BLaER1 treated with 17β-estradiol and CSF1 and Interleukin-3, amounts not matched to agents 10 nM and 100 nM (cell line): ENCODE data around the gene NUP54.

Source experiments
- H3K27ac ChIP-seq, 11 experiments: shearing (Covaris generic); formaldehyde crosslinking; 2 replicates each; pipeline ENCODE4 v1.8.1; 2022
- H3K27me3 ChIP-seq, 11 experiments: shearing (Covaris generic); formaldehyde crosslinking; 2 replicates each; pipeline ENCODE4 v1.8.1; 2022
- H3K36me3 ChIP-seq, 11 experiments: shearing (Covaris generic); formaldehyde crosslinking; 2 replicates each; pipeline ENCODE4 v1.8.1; 2022
- H3K4me1 ChIP-seq, 10 experiments: shearing (Covaris generic); formaldehyde crosslinking; 2 replicates each; pipeline ENCODE4 v1.8.1; 2022
- H3K4me2 ChIP-seq, 11 experiments: shearing (Covaris generic); formaldehyde crosslinking; 2 replicates each; pipeline ENCODE4 v1.8.1; 2022
- H3K4me3 ChIP-seq, 10 experiments: shearing (Covaris generic); formaldehyde crosslinking; 2 replicates each; pipeline ENCODE4 v1.8.1; 2022
- H3K9ac ChIP-seq, 11 experiments: shearing (Covaris generic); formaldehyde crosslinking; 2 replicates each; pipeline ENCODE4 v1.8.1; 2022
- H3K9me3 ChIP-seq, 11 experiments: shearing (Covaris generic); formaldehyde crosslinking; replicated peaks in 1 of 11; 2 replicates each; pipeline ENCODE4 v1.8.1; 2022
- H4K20me1 ChIP-seq, 11 experiments: shearing (Covaris generic); formaldehyde crosslinking; 2 replicates each; pipeline ENCODE4 v1.8.1; 2022
- Cebpa-rat ChIP-seq, 11 experiments: shearing (Covaris generic); IDR thresholded peaks; 2 replicates each; pipeline ENCODE4 v1.8.1; 2022

The NUP54 gene

GRCh38 chr4:76091052-76091451, 57.1 kb downstream of the NUP54 start:
- Histone ChIP-seq H3K9me3 (no peaks in the 10 kb centered on the region), H3K27me3 (no peaks in the 10 kb centered on the region), H3K4me2 (peak overlapping the region in 4 of 11 experiments; percentile 45 to 76 (median 60); a peak in 8 of 22 replicates), H3K27ac (peak overlapping the region in 2 of 11 experiments; percentile 41 to 77; a peak in 3 of 22 replicates), H3K9ac (no peak overlapping the region), H4K20me1 (no peaks in the 10 kb centered on the region), H3K4me3 (no peak overlapping the region), H3K4me1 (peaks cover 0 to 27% (median 17%) of the 10 kb centered on the region in 10 experiments; a peak in 13 of 20 replicates), H3K36me3 (no peaks in the 10 kb centered on the region)
- TF ChIP-seq Cebpa-rat (IDR thresholded peaks at IDR 0.05), result no peak

GRCh38 chr4:76090241-76090691, 57.9 kb downstream of the NUP54 start:
- TF ChIP-seq Cebpa-rat (IDR thresholded peaks at IDR 0.05), result peak in 6 of 11 experiments; percentile 11 to 65 (median 50); a peak in 8 of 22 replicates
- no peaks in the 10 kb centered on the region for H3K27me3 ChIP-seq
- no peaks in the 10 kb centered on the region for H4K20me1 ChIP-seq
- H3K36me3 ChIP-seq, result no peaks in the 10 kb centered on the region
- H3K9ac ChIP-seq, result peak overlapping the region in 5 of 11 experiments; percentile 31 to 71 (median 49); a peak in 7 of 22 replicates
- H3K4me1 ChIP-seq, result peaks cover 0 to 27% (median 17%) of the 10 kb centered on the region in 10 experiments; a peak in 13 of 20 replicates
- H3K9me3 ChIP-seq, result no peaks in the 10 kb centered on the region
- H3K4me3 ChIP-seq, result no peak overlapping the region
- peak overlapping the region in 9 of 11 experiments; percentile 5 to 77 (median 61); a peak in 12 of 22 replicates for H3K27ac ChIP-seq
- H3K4me2 ChIP-seq, result peak overlapping the region in 7 of 11 experiments; percentile 26 to 76 (median 58); a peak in 13 of 22 replicates

GRCh38 chr4:76088719-76089118, 59.5 kb downstream of the NUP54 start:
- Histone ChIP-seq H3K4me1 (peaks cover 0 to 27% (median 17%) of the 10 kb centered on the region in 10 experiments; a peak in 13 of 20 replicates), H3K9me3 (no peaks in the 10 kb centered on the region)

GRCh38 chr4:76087007-76087769, 61.0 kb downstream of the NUP54 start:
- no peak overlapping the region for H3K4me3 ChIP-seq
- H3K36me3 ChIP-seq, result no peaks in the 10 kb centered on the region
- no peak overlapping the region for H3K27ac ChIP-seq
- H3K9me3 ChIP-seq, result no peaks in the 10 kb centered on the region
- TF ChIP-seq Cebpa-rat (IDR thresholded peaks at IDR 0.05), result no peak
- H3K9ac ChIP-seq, result no peak overlapping the region
- H3K4me2 ChIP-seq, result no peak overlapping the region
- no peaks in the 10 kb centered on the region for H3K27me3 ChIP-seq
- peaks cover 0 to 27% (median 17%) of the 10 kb centered on the region in 10 experiments; a peak in 13 of 20 replicates for H3K4me1 ChIP-seq
- H4K20me1 ChIP-seq, result no peaks in the 10 kb centered on the region

More at GRCh38 chr4:76088719-76089118, 59.5 kb downstream of the NUP54 start:
- 0 out of 22 replicates have a peak overlapping the region, but pooled peaks of 1 of the 11 experiments have one; percentile 77 for H3K27ac ChIP-seq
- no peaks in the 10 kb centered on the region for H3K36me3 ChIP-seq
- no peak for TF ChIP-seq Cebpa-rat (IDR thresholded peaks at IDR 0.05)
- H3K9ac ChIP-seq, result no peak overlapping the region
- H4K20me1 ChIP-seq, result no peaks in the 10 kb centered on the region
- peak overlapping the region in 1 of 11 experiments; percentile 58; a peak in 1 of 22 replicates for H3K4me2 ChIP-seq
- no peaks in the 10 kb centered on the region for H3K27me3 ChIP-seq
- no peak overlapping the region for H3K4me3 ChIP-seq

GRCh38 chr4:76084542-76084941, 63.7 kb downstream of the NUP54 start:
- TF ChIP-seq Cebpa-rat (IDR thresholded peaks at IDR 0.05), result no peak
- no peaks in the 10 kb centered on the region for H3K36me3 ChIP-seq
- no peak overlapping the region for H3K4me2 ChIP-seq
- no peaks in the 10 kb centered on the region for H3K27me3 ChIP-seq
- peaks cover 0 to 10% (median 5%) of the 10 kb centered on the region in 10 experiments; a peak in 11 of 20 replicates for H3K4me1 ChIP-seq
- no peak overlapping the region for H3K4me3 ChIP-seq
- no peaks in the 10 kb centered on the region for H3K9me3 ChIP-seq
- H3K9ac ChIP-seq, result no peak overlapping the region
- H4K20me1 ChIP-seq, result no peaks in the 10 kb centered on the region
- H3K27ac ChIP-seq, result no peak overlapping the region

DNA sequence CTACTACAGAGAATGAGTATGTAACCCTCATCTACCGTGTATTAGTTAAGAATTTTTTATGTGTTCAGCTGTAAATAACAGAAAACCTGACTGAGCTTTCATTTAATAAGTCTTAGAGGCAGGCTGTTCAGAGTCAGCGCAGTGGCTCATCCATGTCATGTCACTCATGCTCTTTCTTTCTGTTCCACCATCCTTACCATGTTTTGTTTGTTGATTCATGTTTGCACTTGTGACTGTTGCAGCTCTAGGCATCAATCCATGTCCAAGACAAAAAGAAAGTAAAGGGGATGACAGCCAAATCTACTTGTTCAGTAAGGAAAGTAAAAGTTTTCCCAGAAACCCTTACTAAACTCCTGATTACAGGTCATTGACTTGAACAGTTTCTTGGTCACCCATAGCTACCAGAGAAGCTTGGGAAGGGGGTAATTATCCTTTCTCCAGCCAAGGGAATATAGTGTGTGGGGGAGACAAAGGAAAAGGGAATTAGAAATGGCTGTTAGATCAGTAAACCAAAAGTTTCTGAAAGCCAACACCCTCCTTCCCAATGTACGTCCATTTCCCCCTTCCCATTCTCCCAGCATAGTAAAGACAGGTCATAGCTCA, 64.7 kb downstream of the NUP54 start:
- Histone ChIP-seq H3K27me3 (no peaks in the 10 kb centered on the region), H3K4me3 (no peak overlapping the region), H3K9me3 (no peaks in the 10 kb centered on the region), H3K4me1 (no peaks in the 10 kb centered on the region), H3K27ac (no peak overlapping the region), H4K20me1 (no peaks in the 10 kb centered on the region), H3K4me2 (no peak overlapping the region), H3K36me3 (no peaks in the 10 kb centered on the region), H3K9ac (no peak overlapping the region)
- TF ChIP-seq Cebpa-rat (IDR thresholded peaks at IDR 0.05), result no peak

GRCh38 chr4:76078033-76078613, 70.1 kb downstream of the NUP54 start:
- H3K4me3 ChIP-seq, result no peak overlapping the region
- no peak for TF ChIP-seq Cebpa-rat (IDR thresholded peaks at IDR 0.05)
- no peaks in the 10 kb centered on the region for H4K20me1 ChIP-seq
- no peak overlapping the region for H3K4me2 ChIP-seq
- H3K36me3 ChIP-seq, result no peaks in the 10 kb centered on the region
- H3K27me3 ChIP-seq, result no peaks in the 10 kb centered on the region
- H3K9me3 ChIP-seq, result no peaks in the 10 kb centered on the region
- no peak overlapping the region for H3K27ac ChIP-seq
- no peaks in the 10 kb centered on the region for H3K4me1 ChIP-seq
- no peak overlapping the region for H3K9ac ChIP-seq

DNA sequence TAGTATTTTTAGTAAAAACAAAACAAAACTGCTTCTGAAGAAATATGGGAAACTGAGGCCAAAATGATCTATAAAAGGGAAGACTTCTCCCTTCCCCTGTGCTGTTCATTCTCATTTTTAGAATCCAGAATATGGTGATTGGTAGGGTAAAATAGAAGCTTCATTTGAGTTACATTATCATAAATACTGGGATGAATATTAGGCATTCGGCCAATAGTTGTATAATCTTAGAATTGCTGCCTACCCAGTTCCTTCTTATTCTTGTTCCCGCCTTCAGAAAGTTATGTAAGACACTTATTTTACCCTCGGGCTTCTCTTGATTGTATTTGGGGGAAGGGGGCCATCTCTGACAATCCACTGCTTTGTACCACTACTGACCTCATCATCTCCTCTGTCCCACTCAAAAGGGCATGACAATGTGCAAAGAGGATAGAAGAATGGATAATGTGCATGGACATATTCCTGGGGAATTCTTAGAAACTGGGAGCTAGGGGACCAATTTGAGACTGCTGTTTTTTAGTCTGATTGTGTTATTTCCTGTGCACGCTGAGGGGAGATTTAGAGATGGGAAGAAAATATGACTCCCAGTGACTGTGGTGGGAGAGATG, 73.1 kb downstream of the NUP54 start:
- no peaks in the 10 kb centered on the region for H3K4me1 ChIP-seq
- H3K4me3 ChIP-seq, result no peak overlapping the region
- no peaks in the 10 kb centered on the region for H3K36me3 ChIP-seq
- H3K27me3 ChIP-seq, result no peaks in the 10 kb centered on the region
- no peak for TF ChIP-seq Cebpa-rat (IDR thresholded peaks at IDR 0.05)
- H3K27ac ChIP-seq, result no peak overlapping the region
- no peak overlapping the region for H3K4me2 ChIP-seq
- no peaks in the 10 kb centered on the region for H4K20me1 ChIP-seq
- no peaks in the 10 kb centered on the region for H3K9me3 ChIP-seq
- no peak overlapping the region for H3K9ac ChIP-seq

DNA sequence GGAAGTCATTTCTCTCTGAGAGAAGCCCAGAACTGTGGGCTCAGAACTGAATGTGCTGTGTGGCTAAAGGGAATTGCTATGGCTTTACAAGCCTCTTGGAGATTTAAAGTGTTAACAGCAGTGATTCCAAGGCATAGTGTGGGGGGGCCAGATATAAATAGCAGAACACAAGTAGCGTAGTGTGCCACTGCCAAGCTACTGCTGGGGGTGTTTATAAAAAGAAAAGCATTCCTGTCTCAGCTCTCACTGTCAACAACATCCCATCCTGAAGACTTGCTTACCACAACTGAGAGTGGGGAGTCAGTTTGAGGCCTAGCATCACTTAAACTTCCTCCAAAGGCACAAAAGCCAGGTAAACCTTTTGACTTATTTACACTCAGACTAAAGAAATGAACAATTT, 73.7 kb downstream of the NUP54 start, which contains the start of gene ART3:
ART3 (plus strand) TSS at position 242 of the 400 bp plus-strand sequence. CDS start 1,181 bp downstream, outside the sequence.
- H3K27ac ChIP-seq, result no peak within 1 kb of the TSS
- no peaks in the 10 kb centered on the region for H3K36me3 ChIP-seq
- no peak within 1 kb of the TSS for H3K9ac ChIP-seq
- TF ChIP-seq Cebpa-rat (IDR thresholded peaks at IDR 0.05), result no peak
- H3K4me1 ChIP-seq, result no peaks in the 10 kb centered on the region
- H3K4me2 ChIP-seq, result no peak within 1 kb of the TSS
- no peaks in the 10 kb centered on the region for H3K9me3 ChIP-seq
- H3K27me3 ChIP-seq, result no peaks in the 10 kb centered on the region
- no peaks in the 10 kb centered on the region for H4K20me1 ChIP-seq
- no peak within 1 kb of the TSS for H3K4me3 ChIP-seq
